IMR-90 (cell line): Measurements from ENCODE around the gene PLXNB1. TPM values are rescaled to one million over a fixed set of nuclear protein-coding genes. Genes with fewer than 3 reads are reported as not detected.

Experiments
- ATAC-seq: fragments of 200-7000 bp; cut with Tn5 transposase; 2 replicates; pipeline ENCODE4 v1.9.1; 2020; ENCODE audit warnings: low read depth, mild to moderate bottlenecking, moderate library complexity
- BruUV-seq: library from RNA; stranded (reverse); fragments of 400-500 nt; replicated peaks from 2 replicates; lab custom pipeline; 2021; lab: Mats Ljungman, UMichigan
- CTCF ChIA-PET: fragments of 300-600 bp; formaldehyde crosslinking; extraction: SDS; loops from one replicate; lab custom pipeline; 2021; ENCODE audit warnings: antibody characterized with exemption; lab: Yijun Ruan, JAX
- POLR2A ChIA-PET: fragments of 300-600 bp; sonication (Branson Sonifier 250); formaldehyde crosslinking; loops from one replicate; lab custom pipeline; 2022; ENCODE audit warnings: antibody characterized with exemption; ENCODE audit not compliant: unreplicated experiment; lab: Charles Lee
- DNase-seq: peaks from one replicate; pipeline ENCODE4 v3.0.0; 2013
- H2AFZ ChIP-seq: replicated peaks from 2 replicates; pipeline ENCODE3; 2013; ENCODE audit warnings: low read length, mild to moderate bottlenecking; ENCODE audit not compliant: poor library complexity
- H2AK5ac ChIP-seq: 2 replicates; pipeline ENCODE4 v1.6.1; 2013; ENCODE audit warnings: low read depth, low read length, inconsistent platforms
- H2AK9ac ChIP-seq: replicated peaks from 2 replicates; pipeline ENCODE3; 2013; ENCODE audit warnings: mild to moderate bottlenecking, low read depth, low read length, moderate library complexity; ENCODE audit not compliant: poor library complexity
- H2BK120ac ChIP-seq: 2 replicates; pipeline ENCODE4 v1.6.1; 2013; ENCODE audit warnings: low read depth, low read length, inconsistent platforms
- H2BK15ac ChIP-seq: 3 replicates; pipeline ENCODE4 v1.6.1; 2013; ENCODE audit warnings: low read depth, low read length, inconsistent platforms
- H2BK20ac ChIP-seq: 2 replicates; pipeline ENCODE4 v1.6.1; 2013; ENCODE audit warnings: low read depth, mild to moderate bottlenecking, inconsistent platforms, low read length, moderate library complexity
- H2BK5ac ChIP-seq: 2 replicates; pipeline ENCODE4 v1.6.1; 2013; ENCODE audit warnings: mild to moderate bottlenecking, low read depth, low read length, inconsistent platforms; ENCODE audit not compliant: poor library complexity, severe bottlenecking
- H3K14ac ChIP-seq: replicated peaks from 2 replicates; pipeline ENCODE4 v1.6.1; 2013; ENCODE audit warnings: low read depth, low read length, inconsistent platforms
- H3K18ac ChIP-seq: 2 replicates; pipeline ENCODE4 v1.6.1; 2013; ENCODE audit warnings: low read depth, low read length, control low read depth
- H3K23ac ChIP-seq: 2 replicates; pipeline ENCODE4 v1.6.1; 2013; ENCODE audit warnings: low read depth, low read length, inconsistent platforms
- H3K27ac ChIP-seq: 2 replicates; pipeline ENCODE4 v1.5.1; 2013; ENCODE audit warnings: mild to moderate bottlenecking, control low read depth, low read length; ENCODE audit not compliant: insufficient read depth
- H3K27me3 ChIP-seq: 2 replicates; pipeline ENCODE4 v1.6.1; 2013; ENCODE audit warnings: low read length; ENCODE audit not compliant: control insufficient read depth, insufficient read depth
- H3K36me3 ChIP-seq: 2 replicates; pipeline ENCODE4 v1.6.1; 2013; ENCODE audit warnings: low read length, mixed read lengths; ENCODE audit not compliant: control insufficient read depth, insufficient read depth
- H3K4ac ChIP-seq: 2 replicates; pipeline ENCODE4 v1.6.1; 2013; ENCODE audit warnings: low read depth, low read length, inconsistent platforms
- H3K4me1 ChIP-seq: 2 replicates; pipeline ENCODE4 v1.6.1; 2013; ENCODE audit warnings: low read length, mixed read lengths; ENCODE audit not compliant: control insufficient read depth, insufficient read depth
- H3K4me2 ChIP-seq: 2 replicates; pipeline ENCODE4 v1.6.1; 2013; ENCODE audit warnings: low read depth, mild to moderate bottlenecking, control low read depth, low read length, moderate library complexity
- H3K4me3 ChIP-seq: 2 replicates; pipeline ENCODE4 v1.5.1; 2013; ENCODE audit warnings: low read depth, mild to moderate bottlenecking, control low read depth, low read length, moderate library complexity; ENCODE audit not compliant: insufficient read depth
- H3K56ac ChIP-seq: 2 replicates; pipeline ENCODE4 v1.6.1; 2013; ENCODE audit warnings: low read length, inconsistent platforms; ENCODE audit not compliant: insufficient read depth; ENCODE audit errors: extremely low read depth
- H3K79me1 ChIP-seq, 2 experiments: 2 replicates each; pipeline ENCODE4 v1.6.1; 2013; ENCODE audit warnings: low read length in 2 of 2, inconsistent platforms in 1 of 2, low read depth in 1 of 2
- H3K9ac ChIP-seq: 2 replicates; pipeline ENCODE4 v1.6.1; 2013; ENCODE audit warnings: low read depth, low read length, control low read depth
- H3K9me1 ChIP-seq: 2 replicates; pipeline ENCODE4 v1.6.1; 2013; ENCODE audit warnings: low read length, inconsistent platforms; ENCODE audit not compliant: insufficient read depth
- H3K9me3 ChIP-seq: 2 replicates; pipeline ENCODE4 v1.6.1; 2013; ENCODE audit warnings: low read length; ENCODE audit not compliant: control insufficient read depth, insufficient read depth
- H4K20me1 ChIP-seq: 2 replicates; pipeline ENCODE4 v1.6.1; 2013; ENCODE audit warnings: low read length, inconsistent platforms; ENCODE audit not compliant: insufficient read depth
- H4K5ac ChIP-seq: 2 replicates; pipeline ENCODE4 v1.6.1; 2013; ENCODE audit warnings: mild to moderate bottlenecking, low read depth, low read length, control low read depth
- H4K8ac ChIP-seq, 2 experiments: 2 replicates each; pipeline ENCODE4 v1.6.1; 2013; ENCODE audit warnings: low read depth in 2 of 2, low read length in 2 of 2, control low read depth in 1 of 2, inconsistent platforms in 1 of 2
- H4K91ac ChIP-seq: 2 replicates; pipeline ENCODE4 v1.6.1; 2013; ENCODE audit warnings: low read depth, low read length, inconsistent platforms; ENCODE audit not compliant: insufficient read depth
- BHLHE40 ChIP-seq: fragments of 150-350 bp; IDR thresholded peaks from 2 replicates; pipeline ENCODE4 v1.6.1; 2016; ENCODE audit warnings: mild to moderate bottlenecking, low read depth, low read length
- CEBPB ChIP-seq: IDR thresholded peaks from 2 replicates; pipeline ENCODE4 v1.6.1; 2012; ENCODE audit warnings: low read depth, low read length, improper control_type of control experiment
- CHD1 ChIP-seq: IDR thresholded peaks from 2 replicates; pipeline ENCODE4 v1.6.1; 2012; ENCODE audit warnings: low read depth, low read length, improper control_type of control experiment
- CTCF ChIP-seq: conservative IDR thresholded peaks from 2 replicates; pipeline ENCODE4 v1.5.1; 2012; ENCODE audit warnings: mild to moderate bottlenecking, low read depth, low read length, improper control_type of control experiment
- ELK1 ChIP-seq: fragments of 150-350 bp; IDR thresholded peaks from 2 replicates; pipeline ENCODE4 v1.6.1; 2016; ENCODE audit warnings: low read depth, mild to moderate bottlenecking, low read length, moderate library complexity, borderline replicate concordance
- FOS ChIP-seq: fragments of 150-350 bp; IDR thresholded peaks from 2 replicates; pipeline ENCODE4 v1.6.1; 2016; ENCODE audit warnings: low read depth, low read length
- MAFK ChIP-seq: IDR thresholded peaks from 2 replicates; pipeline ENCODE4 v1.6.1; 2012; ENCODE audit warnings: low read depth, low read length, improper control_type of control experiment
- MAZ ChIP-seq: IDR thresholded peaks from 2 replicates; pipeline ENCODE4 v1.6.1; 2012; ENCODE audit warnings: low read depth, mild to moderate bottlenecking, low read length, improper control_type of control experiment, moderate library complexity, borderline replicate concordance
- MXI1 ChIP-seq: IDR thresholded peaks from 2 replicates; pipeline ENCODE4 v1.6.1; 2012; ENCODE audit warnings: low read depth, mild to moderate bottlenecking, low read length, moderate library complexity, borderline replicate concordance
- NFE2L2 ChIP-seq: fragments of 150-350 bp; IDR thresholded peaks from 2 replicates; pipeline ENCODE4 v1.6.1; 2016; ENCODE audit warnings: low read depth, mild to moderate bottlenecking, low read length
- POLR2A ChIP-seq: IDR thresholded peaks from 2 replicates; pipeline ENCODE4 v1.6.1; 2012; ENCODE audit warnings: mild to moderate bottlenecking, low read depth, low read length
- RAD21 ChIP-seq: IDR thresholded peaks from 2 replicates; pipeline ENCODE4 v1.6.1; 2012; ENCODE audit warnings: low read length, improper control_type of control experiment
- RCOR1 ChIP-seq: IDR thresholded peaks from 2 replicates; pipeline ENCODE4 v1.6.1; 2012; ENCODE audit warnings: mild to moderate bottlenecking, low read length, improper control_type of control experiment; ENCODE audit not compliant: insufficient replicate concordance
- RFX5 ChIP-seq: IDR thresholded peaks from 2 replicates; pipeline ENCODE4 v1.8.0; 2012; ENCODE audit warnings: low read depth, mild to moderate bottlenecking, low read length, moderate library complexity
- SMC3 ChIP-seq: fragments of 150-350 bp; IDR thresholded peaks from 2 replicates; pipeline ENCODE4 v1.6.1; 2016; ENCODE audit warnings: low read depth, mild to moderate bottlenecking, antibody characterized with exemption, low read length, moderate library complexity
- USF2 ChIP-seq: fragments of 150-350 bp; IDR thresholded peaks from 2 replicates; pipeline ENCODE4 v1.6.1; 2017; ENCODE audit warnings: mild to moderate bottlenecking, antibody characterized with exemption, low read length, low read depth
- WGBS, 2 experiments: methylation state at CpG; one replicate each; pipeline versions ENCODE4 v1.1.5 to v1.1.7; 2013; ENCODE audit warnings: missing lambda C conversion rate in 2 of 2; ENCODE audit not compliant: insufficient read length in 1 of 2; ENCODE audit errors: extremely low coverage in 2 of 2; 5-methylcytosine and 5-hydroxymethylcytosine counted together
- dilution Hi-C: fragments of 300-500 bp; cut with HindIII; formaldehyde crosslinking; loops from one replicate; pipeline ENCODE4 v1.14.3; 2018; ENCODE audit warnings: low sequenced_read_pairs; ENCODE audit not compliant: unreplicated experiment
- in situ Hi-C: fragments of 300-500 bp; cut with MboI; formaldehyde crosslinking; loops from 3 replicates; pipeline ENCODE4 v1.14.3; 2019; ENCODE audit warnings: low sequenced_read_pairs, inconsistent platforms, mixed read lengths
- intact Hi-C: fragments of 100-400 bp; cut with micrococcal nuclease; formaldehyde crosslinking; loops from 2 replicates; pipeline ENCODE4 v1.10.0; 2022
- polyA plus RNA-seq, 3 experiments: library from polyadenylated mRNA; depleted of rRNA; stranded (reverse); fragments of >200 nt; gene quantifications; 2 replicates each; pipeline ENCODE4 v1.2.3, GENCODE V29; 2012; ENCODE audit warnings: low replicate concordance in 1 of 3
- total RNA-seq: library from RNA; depleted of rRNA; stranded (reverse); fragments of >200 nt; gene quantifications from 2 replicates; pipeline ENCODE4 v1.2.3, GENCODE V29; 2012

The PLXNB1 gene
- total and polyA plus RNA-seq, 2 of the 4 experiments (the other 2 are of a cell fraction), result 5.2 to 25.3 TPM

- Histone ChIP-seq H3K4me1 (peaks cover 24% of the 10 kb centered on the region), H3K23ac (no peak overlapping the region), H4K5ac (no peak overlapping the region), H3K4me3 (no peak overlapping the region), H4K20me1 (peaks cover 30% of the 10 kb centered on the region), H3K27ac (no peak overlapping the region), H3K27me3 (no peaks in the 10 kb centered on the region), H4K8ac (no peak overlapping the region), H3K4ac (no peak overlapping the region), H4K91ac (no peak overlapping the region), H2BK120ac (no peak overlapping the region), H2AFZ (no peak overlapping the region), H2AK5ac (no peak overlapping the region), H3K4me2 (no peak overlapping the region), H3K56ac (no peak overlapping the region), H2BK5ac (no peak overlapping the region), H2AK9ac (no peak overlapping the region), H3K18ac (no peak overlapping the region), H3K36me3 (peaks cover 17% of the 10 kb centered on the region; the same call in 1 of the 2 replicates), H3K14ac (no peak overlapping the region), H2BK15ac (no peak overlapping the region), H3K9ac (no peak overlapping the region), H2BK20ac (no peak overlapping the region), H3K79me1 (peaks cover 23 to 57% of the 10 kb centered on the region in 2 experiments; a peak in 3 of 4 replicates), H3K9me1 (peaks cover 16% of the 10 kb centered on the region), H3K9me3 (no peaks in the 10 kb centered on the region)
- POLR2A ChIA-PET, result interaction anchor here (0.6 kb wide), 2 partner anchors 49 to 118 kb away, joined by 3 read pairs; no protein-coding TSS in a partner anchor
- no TSS peak for BruUV-seq
- WGBS, 2 experiments, result 93% methylated on average over 14 of the region's 25 CpGs; no CpG with 5 or more reads in 1 of the 2 experiments
- intact Hi-C loops (no loop called here), in situ Hi-C loops (no loop called here), dilution Hi-C loops (no loop called here)
- no peak for DNase-seq
- CTCF ChIA-PET, result interaction anchor here (0.8 kb wide), 1 partner anchor 13 kb away, joined by 4 read pairs; no protein-coding TSS in a partner anchor
- TF ChIP-seq BHLHE40 (no peak), MXI1 (no peak), CEBPB (no peak), RCOR1 (no peak), RAD21 (no peak), CTCF (no peak), RFX5 (no peak), NFE2L2 (no peak), ELK1 (no peak), CHD1 (no peak), POLR2A (no peak), FOS (no peak), USF2 (no peak), MAFK (no peak), SMC3 (no peak), MAZ (no peak)
- ATAC-seq, result no peak
These were observed 6.5 kb downstream of the PLXNB1 start for GRCh38 chr3:48423241-48423882.
